SK-N-SH (cell line): ENCODE measurements around the gene DPF3. TPM values are rescaled to one million over a fixed set of nuclear protein-coding genes. Genes with fewer than 3 reads are reported as not detected.

Source experiments
- CTCF ChIA-PET: fragments of 300-600, 350-600 bp; formaldehyde crosslinking; extraction: SDS; loops from one replicate; lab custom pipeline; 2021; lab: Yijun Ruan, JAX
- POLR2A ChIA-PET: fragments of 350-600 bp; sonication (Branson Sonifier 250); formaldehyde crosslinking; extraction: SDS; loops from one replicate; lab custom pipeline; 2020; ENCODE audit warnings: antibody characterized with exemption, inconsistent platforms; lab: Yijun Ruan, JAX
- DNase-seq: peaks from one replicate; pipeline ENCODE4 v3.0.0; 2012
- H2AFZ ChIP-seq: fragments of 200-600 bp; sonication (generic); 2 replicates; pipeline ENCODE4 v1.8.1; 2016; ENCODE audit warnings: antibody characterized with exemption, mild to moderate bottlenecking, low read depth
- H3F3A ChIP-seq: fragments of 200-600 bp; sonication (generic); replicated peaks from 2 replicates; pipeline ENCODE3; 2016; ENCODE audit warnings: antibody characterized with exemption, mild to moderate bottlenecking; ENCODE audit not compliant: insufficient read depth
- H3K27ac ChIP-seq, 2 experiments: fragments of 200-500 bp in 1 of 2; fragments of 200-600 bp in 1 of 2; sonication (Bioruptor generic) in 1 of 2; sonication (generic), shearing (Covaris generic) in 1 of 2; 2 replicates each; pipeline versions ENCODE4 v1.5.1 to v1.6.1; 2014 to 2016; ENCODE audit warnings: low read depth in 2 of 2, inconsistent platforms in 1 of 2, low read length in 1 of 2, mild to moderate bottlenecking in 1 of 2, mixed read lengths in 1 of 2
- H3K27me3 ChIP-seq: fragments of 200-600 bp; sonication (generic), shearing (Covaris generic); 2 replicates; pipeline ENCODE4 v1.6.1; 2016; ENCODE audit warnings: mixed run types; ENCODE audit not compliant: insufficient read depth
- H3K36me3 ChIP-seq, 2 experiments: fragments of 200-500 bp in 1 of 2; fragments of 200-600 bp in 1 of 2; sonication (Bioruptor generic) in 1 of 2; sonication (generic) in 1 of 2; replicated peaks in 1 of 2; 2 replicates each; pipeline versions ENCODE3 to v1.5.1; 2014 to 2016; ENCODE audit warnings: low read length in 1 of 2, mild to moderate bottlenecking in 1 of 2; ENCODE audit not compliant: insufficient read depth in 2 of 2, control insufficient read depth in 1 of 2
- H3K4me1 ChIP-seq, 2 experiments: fragments of 200-500 bp in 1 of 2; fragments of 200-600 bp in 1 of 2; sonication (Bioruptor generic) in 1 of 2; sonication (generic), shearing (Covaris generic) in 1 of 2; 2 replicates each; pipeline versions ENCODE4 v1.5.1 to v1.6.1; 2014 to 2016; ENCODE audit warnings: low read depth in 1 of 2, low read length in 1 of 2, mixed run types in 1 of 2; ENCODE audit not compliant: insufficient read depth in 2 of 2, control insufficient read depth in 1 of 2
- H3K4me2 ChIP-seq: fragments of 200-600 bp; sonication (generic), shearing (Covaris generic); 2 replicates; pipeline ENCODE4 v1.6.1; 2017; ENCODE audit warnings: mixed run types
- H3K4me3 ChIP-seq, 2 experiments: fragments of 200-500 bp in 1 of 2; fragments of 200-600 bp in 1 of 2; sonication (Bioruptor generic) in 1 of 2; sonication (generic), shearing (Covaris generic) in 1 of 2; 2 replicates each; pipeline versions ENCODE4 v1.5.1 to v1.8.1; 2014 to 2016; ENCODE audit warnings: low read depth in 2 of 2, inconsistent platforms in 1 of 2, low read length in 1 of 2, mild to moderate bottlenecking in 1 of 2, mixed read lengths in 1 of 2, moderate library complexity in 1 of 2
- H3K79me2 ChIP-seq: fragments of 200-600 bp; sonication (generic); 2 replicates; pipeline ENCODE4 v1.8.1; 2017; ENCODE audit warnings: mild to moderate bottlenecking; ENCODE audit not compliant: insufficient read depth
- H3K9ac ChIP-seq: fragments of 200-600 bp; sonication (generic); 2 replicates; pipeline ENCODE4 v1.6.1; 2017; ENCODE audit warnings: mixed run types
- H3K9me2 ChIP-seq: fragments of 200-600 bp; sonication (generic); 2 replicates; pipeline ENCODE4 v1.6.1; 2017; ENCODE audit warnings: mixed run types
- H3K9me3 ChIP-seq: fragments of 200-600 bp; sonication (generic); 2 replicates; pipeline ENCODE4 v1.6.1; 2017; ENCODE audit warnings: mixed run types, mild to moderate bottlenecking, moderate library complexity
- H4K20me1 ChIP-seq: fragments of 200-600 bp; sonication (generic); 2 replicates; pipeline ENCODE4 v1.6.1; 2017; ENCODE audit warnings: mild to moderate bottlenecking, mixed run types; ENCODE audit not compliant: insufficient read depth
- ELF1 ChIP-seq: IDR thresholded peaks from 2 replicates; pipeline ENCODE4 v1.4.0; 2012
- EP300 ChIP-seq, 2 experiments: IDR thresholded peaks; 2 replicates each; pipeline versions ENCODE4 v1.4.0 to v1.6.1; 2012; ENCODE audit warnings: borderline replicate concordance in 1 of 2, low read depth in 1 of 2, low read length in 1 of 2
- EZH2phosphoT487 ChIP-seq: fragments of 200-600 bp; sonication (generic); IDR thresholded peaks from 2 replicates; pipeline ENCODE4 v1.6.1; 2017; ENCODE audit warnings: low read depth, mixed run types, mild to moderate bottlenecking, antibody characterized with exemption, moderate library complexity, borderline replicate concordance
- FOSL2 ChIP-seq: IDR thresholded peaks from 2 replicates; pipeline ENCODE4 v1.4.0; 2012; ENCODE audit warnings: low read depth, mild to moderate bottlenecking, moderate library complexity, borderline replicate concordance
- GATA2 ChIP-seq: sonication (generic); formaldehyde crosslinking; IDR thresholded peaks from 2 replicates; pipeline ENCODE4 v1.5.0; 2020; ENCODE audit warnings: mild to moderate bottlenecking, missing genetic modification reagents
- MEF2A ChIP-seq: IDR thresholded peaks from 2 replicates; pipeline ENCODE4 v1.4.0; 2012; ENCODE audit warnings: low read depth, borderline replicate concordance
- NFIC ChIP-seq: IDR thresholded peaks from 2 replicates; pipeline ENCODE4 v1.4.0; 2012; ENCODE audit warnings: borderline replicate concordance
- NRF1 ChIP-seq: IDR thresholded peaks from 2 replicates; pipeline ENCODE4 v1.6.1; 2012; ENCODE audit warnings: low read depth, mild to moderate bottlenecking, low read length
- RAD21 ChIP-seq: IDR thresholded peaks from 2 replicates; pipeline ENCODE4 v1.6.1; 2012; ENCODE audit warnings: mild to moderate bottlenecking, low read length
- RXRA ChIP-seq: IDR thresholded peaks from 2 replicates; pipeline ENCODE4 v1.4.0; 2012; ENCODE audit warnings: low read depth, mild to moderate bottlenecking, borderline replicate concordance
- SMC3 ChIP-seq: IDR thresholded peaks from 2 replicates; pipeline ENCODE4 v1.6.1; 2012; ENCODE audit warnings: low read depth, low read length, improper control_type of control experiment
- TCF12 ChIP-seq: IDR thresholded peaks from 2 replicates; pipeline ENCODE4 v1.4.0; 2012
- TEAD4 ChIP-seq: IDR thresholded peaks from 2 replicates; pipeline ENCODE4 v1.4.0; 2012; ENCODE audit warnings: mild to moderate bottlenecking, borderline replicate concordance; ENCODE audit not compliant: insufficient read depth
- WGBS: methylation state at CpG from one replicate; pipeline ENCODE4 v1.1.6; 2017; ENCODE audit warnings: low lambda C conversion rate; 5-methylcytosine and 5-hydroxymethylcytosine counted together
- polyA plus RNA-seq, 3 experiments: library from polyadenylated mRNA; depleted of rRNA; stranded (reverse); fragments of >200 nt; gene quantifications; 2 replicates each; pipeline ENCODE4 v1.2.3, GENCODE V29; 2012
- TF ChIP-seq, protein P1 (sequence below): IDR thresholded peaks from 2 replicates; pipeline ENCODE4; 2012
- TF ChIP-seq, protein P2 (sequence below): fragments of 200-600 bp; sonication (generic); IDR thresholded peaks from 2 replicates; pipeline ENCODE4 v1.6.1; 2017; ENCODE audit warnings: antibody characterized with exemption, mild to moderate bottlenecking, moderate library complexity
- TF ChIP-seq, protein P3 (sequence below): IDR thresholded peaks from 2 replicates; pipeline ENCODE4 v1.4.0; 2012; ENCODE audit warnings: low read depth, borderline replicate concordance
- TF ChIP-seq, protein P4 (sequence below): fragments of 150-350 bp; IDR thresholded peaks from 2 replicates; pipeline ENCODE4 v1.6.1; 2016; ENCODE audit warnings: mild to moderate bottlenecking, low read depth, low read length
- TF ChIP-seq, protein P5 (sequence below): fragments of 150-350 bp; IDR thresholded peaks from 2 replicates; pipeline ENCODE4 v1.6.1; 2017; ENCODE audit warnings: antibody characterized with exemption, low read length, low read depth, borderline replicate concordance
- TF ChIP-seq, protein P6 (sequence below): IDR thresholded peaks from 2 replicates; pipeline ENCODE4 v1.6.1; 2012; ENCODE audit warnings: mild to moderate bottlenecking, low read depth, low read length, moderate library complexity

DPF3 gene
- polyA plus RNA-seq, 1 of the 3 experiments (the other 2 are of a cell fraction): 2.8 TPM

DNA sequence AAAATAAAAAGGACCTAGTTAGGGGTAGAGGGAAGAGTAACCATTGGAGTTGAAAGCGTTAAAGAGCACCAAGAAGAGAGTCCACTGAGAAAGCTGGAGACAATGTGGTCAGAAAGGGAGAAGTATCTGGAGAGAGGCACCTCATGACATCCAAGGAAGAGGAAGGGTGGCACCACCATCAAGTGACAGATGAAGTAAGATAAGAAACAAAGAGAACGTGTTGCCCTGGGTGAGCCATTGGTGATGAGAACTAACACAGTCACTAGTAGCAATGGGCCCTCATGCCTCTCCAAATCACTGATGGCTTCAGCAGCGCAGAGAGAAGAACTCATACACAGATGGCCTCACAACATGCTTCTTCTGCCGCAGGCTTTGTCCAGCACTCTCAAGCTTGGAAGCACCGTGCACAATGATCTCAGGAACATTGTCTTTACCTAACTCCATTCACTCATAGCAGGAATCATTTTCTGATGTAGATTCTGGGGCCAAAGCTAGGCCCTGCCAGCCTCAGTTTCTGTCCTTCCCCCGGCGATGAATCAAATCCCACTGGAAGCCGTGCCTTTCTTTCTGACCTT, 252.9 kb downstream of the DPF3 start (continued):
- TF ChIP-seq, protein P1, sequence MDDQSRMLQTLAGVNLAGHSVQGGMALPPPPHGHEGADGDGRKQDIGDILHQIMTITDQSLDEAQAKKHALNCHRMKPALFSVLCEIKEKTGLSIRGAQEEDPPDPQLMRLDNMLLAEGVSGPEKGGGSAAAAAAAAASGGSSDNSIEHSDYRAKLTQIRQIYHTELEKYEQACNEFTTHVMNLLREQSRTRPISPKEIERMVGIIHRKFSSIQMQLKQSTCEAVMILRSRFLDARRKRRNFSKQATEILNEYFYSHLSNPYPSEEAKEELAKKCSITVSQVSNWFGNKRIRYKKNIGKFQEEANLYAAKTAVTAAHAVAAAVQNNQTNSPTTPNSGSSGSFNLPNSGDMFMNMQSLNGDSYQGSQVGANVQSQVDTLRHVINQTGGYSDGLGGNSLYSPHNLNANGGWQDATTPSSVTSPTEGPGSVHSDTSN: no peak
- TF ChIP-seq TCF12: no peak
- TF ChIP-seq NRF1: no peak
- TF ChIP-seq SMC3: no peak
- TF ChIP-seq GATA2: no peak

DNA sequence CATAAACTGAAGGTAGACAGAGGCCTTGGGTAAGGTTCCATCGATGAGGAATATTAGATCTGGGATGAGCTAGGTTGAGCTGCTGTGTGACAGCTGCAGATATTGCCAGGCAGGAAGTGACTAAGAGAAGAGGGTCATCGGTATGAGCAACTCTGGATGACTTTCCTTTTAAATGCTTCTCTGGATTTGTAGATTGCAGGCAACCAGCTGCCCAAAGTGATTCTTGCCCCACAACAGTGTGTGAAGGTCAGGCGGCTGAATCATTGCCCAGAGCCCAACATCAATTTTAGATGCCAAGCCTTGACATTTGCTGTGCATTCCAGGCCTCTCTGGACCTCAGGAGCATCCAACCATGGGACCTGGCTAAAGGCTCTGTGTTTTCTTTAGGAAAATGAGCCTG, 255.9 kb downstream of the DPF3 start:
- DNase-seq: no peak
- Histone ChIP-seq H3K4me1 (peaks cover 0 to 8% of the 10 kb centered on the region in 2 experiments; a peak in 2 of 4 replicates), H3K27ac (peak overlapping the region in 1 of 2 experiments; percentile 63; a peak in 2 of 4 replicates), H3K9ac (no peak overlapping the region), H4K20me1 (no peaks in the 10 kb centered on the region), H3K9me2 (no peaks in the 10 kb centered on the region), H3K27me3 (no peaks in the 10 kb centered on the region), H3K9me3 (no peaks in the 10 kb centered on the region), H2AFZ (no peak overlapping the region), H3K36me3 (no peaks in the 10 kb centered on the region), H3K79me2 (no peaks in the 10 kb centered on the region), H3F3A (peaks cover 21% of the 10 kb centered on the region), H3K4me2 (no peak overlapping the region), H3K4me3 (no peak overlapping the region)
- CTCF ChIA-PET: interaction anchor here (0.7 to 1.6 kb wide), 3 partner anchors 12 to 99 kb away, joined by 3 read pairs; no protein-coding TSS in a partner anchor
- 3% methylated on average over 3 of the region's 3 CpGs for WGBS
- POLR2A ChIA-PET: no interaction called here
- TF ChIP-seq NFIC (peak; percentile 70; the same call in 1 of the 2 replicates), FOSL2 (peak; percentile 94), TEAD4 (peak; percentile 75), GATA2 (no peak), EP300 (IDR thresholded peaks at IDR 0.05; ENCODE audit: borderline replicate concordance in 1 of 2, low read depth in 1 of 2, low read length in 1 of 2) (peak in 1 of 2 experiments; percentile 90; a peak in 2 of 4 replicates), ELF1 (no peak), RAD21 (no peak), MEF2A (0 out of 2 replicates have a peak, but pooled peaks have one; percentile 29), EZH2phosphoT487 (no peak), TCF12 (peak; percentile 96), NRF1 (no peak), RXRA (peak; percentile 93), SMC3 (no peak)
- TF ChIP-seq, protein P2, sequence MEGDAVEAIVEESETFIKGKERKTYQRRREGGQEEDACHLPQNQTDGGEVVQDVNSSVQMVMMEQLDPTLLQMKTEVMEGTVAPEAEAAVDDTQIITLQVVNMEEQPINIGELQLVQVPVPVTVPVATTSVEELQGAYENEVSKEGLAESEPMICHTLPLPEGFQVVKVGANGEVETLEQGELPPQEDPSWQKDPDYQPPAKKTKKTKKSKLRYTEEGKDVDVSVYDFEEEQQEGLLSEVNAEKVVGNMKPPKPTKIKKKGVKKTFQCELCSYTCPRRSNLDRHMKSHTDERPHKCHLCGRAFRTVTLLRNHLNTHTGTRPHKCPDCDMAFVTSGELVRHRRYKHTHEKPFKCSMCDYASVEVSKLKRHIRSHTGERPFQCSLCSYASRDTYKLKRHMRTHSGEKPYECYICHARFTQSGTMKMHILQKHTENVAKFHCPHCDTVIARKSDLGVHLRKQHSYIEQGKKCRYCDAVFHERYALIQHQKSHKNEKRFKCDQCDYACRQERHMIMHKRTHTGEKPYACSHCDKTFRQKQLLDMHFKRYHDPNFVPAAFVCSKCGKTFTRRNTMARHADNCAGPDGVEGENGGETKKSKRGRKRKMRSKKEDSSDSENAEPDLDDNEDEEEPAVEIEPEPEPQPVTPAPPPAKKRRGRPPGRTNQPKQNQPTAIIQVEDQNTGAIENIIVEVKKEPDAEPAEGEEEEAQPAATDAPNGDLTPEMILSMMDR: no peak
- TF ChIP-seq, protein P3, sequence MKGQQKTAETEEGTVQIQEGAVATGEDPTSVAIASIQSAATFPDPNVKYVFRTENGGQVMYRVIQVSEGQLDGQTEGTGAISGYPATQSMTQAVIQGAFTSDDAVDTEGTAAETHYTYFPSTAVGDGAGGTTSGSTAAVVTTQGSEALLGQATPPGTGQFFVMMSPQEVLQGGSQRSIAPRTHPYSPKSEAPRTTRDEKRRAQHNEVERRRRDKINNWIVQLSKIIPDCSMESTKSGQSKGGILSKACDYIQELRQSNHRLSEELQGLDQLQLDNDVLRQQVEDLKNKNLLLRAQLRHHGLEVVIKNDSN: no peak
- TF ChIP-seq, protein P1: peak; percentile 95
- TF ChIP-seq, protein P4, sequence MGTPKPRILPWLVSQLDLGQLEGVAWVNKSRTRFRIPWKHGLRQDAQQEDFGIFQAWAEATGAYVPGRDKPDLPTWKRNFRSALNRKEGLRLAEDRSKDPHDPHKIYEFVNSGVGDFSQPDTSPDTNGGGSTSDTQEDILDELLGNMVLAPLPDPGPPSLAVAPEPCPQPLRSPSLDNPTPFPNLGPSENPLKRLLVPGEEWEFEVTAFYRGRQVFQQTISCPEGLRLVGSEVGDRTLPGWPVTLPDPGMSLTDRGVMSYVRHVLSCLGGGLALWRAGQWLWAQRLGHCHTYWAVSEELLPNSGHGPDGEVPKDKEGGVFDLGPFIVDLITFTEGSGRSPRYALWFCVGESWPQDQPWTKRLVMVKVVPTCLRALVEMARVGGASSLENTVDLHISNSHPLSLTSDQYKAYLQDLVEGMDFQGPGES: no peak
- TF ChIP-seq, protein P5, sequence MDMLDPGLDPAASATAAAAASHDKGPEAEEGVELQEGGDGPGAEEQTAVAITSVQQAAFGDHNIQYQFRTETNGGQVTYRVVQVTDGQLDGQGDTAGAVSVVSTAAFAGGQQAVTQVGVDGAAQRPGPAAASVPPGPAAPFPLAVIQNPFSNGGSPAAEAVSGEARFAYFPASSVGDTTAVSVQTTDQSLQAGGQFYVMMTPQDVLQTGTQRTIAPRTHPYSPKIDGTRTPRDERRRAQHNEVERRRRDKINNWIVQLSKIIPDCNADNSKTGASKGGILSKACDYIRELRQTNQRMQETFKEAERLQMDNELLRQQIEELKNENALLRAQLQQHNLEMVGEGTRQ: no peak
- TF ChIP-seq, protein P6, sequence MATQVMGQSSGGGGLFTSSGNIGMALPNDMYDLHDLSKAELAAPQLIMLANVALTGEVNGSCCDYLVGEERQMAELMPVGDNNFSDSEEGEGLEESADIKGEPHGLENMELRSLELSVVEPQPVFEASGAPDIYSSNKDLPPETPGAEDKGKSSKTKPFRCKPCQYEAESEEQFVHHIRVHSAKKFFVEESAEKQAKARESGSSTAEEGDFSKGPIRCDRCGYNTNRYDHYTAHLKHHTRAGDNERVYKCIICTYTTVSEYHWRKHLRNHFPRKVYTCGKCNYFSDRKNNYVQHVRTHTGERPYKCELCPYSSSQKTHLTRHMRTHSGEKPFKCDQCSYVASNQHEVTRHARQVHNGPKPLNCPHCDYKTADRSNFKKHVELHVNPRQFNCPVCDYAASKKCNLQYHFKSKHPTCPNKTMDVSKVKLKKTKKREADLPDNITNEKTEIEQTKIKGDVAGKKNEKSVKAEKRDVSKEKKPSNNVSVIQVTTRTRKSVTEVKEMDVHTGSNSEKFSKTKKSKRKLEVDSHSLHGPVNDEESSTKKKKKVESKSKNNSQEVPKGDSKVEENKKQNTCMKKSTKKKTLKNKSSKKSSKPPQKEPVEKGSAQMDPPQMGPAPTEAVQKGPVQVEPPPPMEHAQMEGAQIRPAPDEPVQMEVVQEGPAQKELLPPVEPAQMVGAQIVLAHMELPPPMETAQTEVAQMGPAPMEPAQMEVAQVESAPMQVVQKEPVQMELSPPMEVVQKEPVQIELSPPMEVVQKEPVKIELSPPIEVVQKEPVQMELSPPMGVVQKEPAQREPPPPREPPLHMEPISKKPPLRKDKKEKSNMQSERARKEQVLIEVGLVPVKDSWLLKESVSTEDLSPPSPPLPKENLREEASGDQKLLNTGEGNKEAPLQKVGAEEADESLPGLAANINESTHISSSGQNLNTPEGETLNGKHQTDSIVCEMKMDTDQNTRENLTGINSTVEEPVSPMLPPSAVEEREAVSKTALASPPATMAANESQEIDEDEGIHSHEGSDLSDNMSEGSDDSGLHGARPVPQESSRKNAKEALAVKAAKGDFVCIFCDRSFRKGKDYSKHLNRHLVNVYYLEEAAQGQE: no peak
